ENCODE measurements around the gene ZNF408.

DNA sequence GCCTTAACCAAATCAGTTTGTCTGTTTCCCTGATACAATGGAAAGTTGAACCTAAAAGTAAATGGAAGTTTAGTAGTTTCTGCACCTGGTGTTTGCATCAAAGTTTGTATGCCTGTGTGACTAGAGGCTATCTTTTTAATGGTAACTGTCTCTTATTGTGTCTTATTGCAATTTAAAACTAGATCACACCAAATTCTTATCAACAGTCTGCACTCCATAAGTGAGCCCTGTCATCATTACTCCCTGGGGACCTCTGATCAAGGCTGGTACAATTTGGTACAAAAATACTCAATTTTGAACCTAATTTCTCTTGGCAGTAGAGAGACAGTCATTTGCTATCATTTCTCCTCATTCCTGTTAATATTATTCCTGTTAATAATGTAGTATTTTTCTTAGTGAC, 38.5 kb upstream of the ZNF408 start:
- TF ChIP-seq, protein P1, sequence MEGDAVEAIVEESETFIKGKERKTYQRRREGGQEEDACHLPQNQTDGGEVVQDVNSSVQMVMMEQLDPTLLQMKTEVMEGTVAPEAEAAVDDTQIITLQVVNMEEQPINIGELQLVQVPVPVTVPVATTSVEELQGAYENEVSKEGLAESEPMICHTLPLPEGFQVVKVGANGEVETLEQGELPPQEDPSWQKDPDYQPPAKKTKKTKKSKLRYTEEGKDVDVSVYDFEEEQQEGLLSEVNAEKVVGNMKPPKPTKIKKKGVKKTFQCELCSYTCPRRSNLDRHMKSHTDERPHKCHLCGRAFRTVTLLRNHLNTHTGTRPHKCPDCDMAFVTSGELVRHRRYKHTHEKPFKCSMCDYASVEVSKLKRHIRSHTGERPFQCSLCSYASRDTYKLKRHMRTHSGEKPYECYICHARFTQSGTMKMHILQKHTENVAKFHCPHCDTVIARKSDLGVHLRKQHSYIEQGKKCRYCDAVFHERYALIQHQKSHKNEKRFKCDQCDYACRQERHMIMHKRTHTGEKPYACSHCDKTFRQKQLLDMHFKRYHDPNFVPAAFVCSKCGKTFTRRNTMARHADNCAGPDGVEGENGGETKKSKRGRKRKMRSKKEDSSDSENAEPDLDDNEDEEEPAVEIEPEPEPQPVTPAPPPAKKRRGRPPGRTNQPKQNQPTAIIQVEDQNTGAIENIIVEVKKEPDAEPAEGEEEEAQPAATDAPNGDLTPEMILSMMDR (IDR thresholded peaks at IDR 0.05) = no peak
- no peak for TF ChIP-seq POLR2A (IDR thresholded peaks at IDR 0.05)

Measured in esophagus squamous epithelium (tissue), 4 donors.